ENCODE data around the gene PROZ.
"Not testable (repeated sequence)": the region's sequence is repeated elsewhere in the genome, so short reads cannot be mapped to it uniquely, and the experiment has no call there.

The PROZ gene

GRCh38 chr13:113158946-113159345 lies 498 bp downstream of the PROZ start:
- DNase-seq = no peak

GRCh38 chr13:113159701-113160100 lies 1.3 kb downstream of the PROZ start:
- no peak for DNase-seq

GRCh38 chr13:113160983-113161382 lies 2.5 kb downstream of the PROZ start:
- DNase-seq = no peak

- no peak for DNase-seq
Measured at GRCh38 chr13:113161433-113161832, 3.0 kb downstream of the PROZ start.

- not testable (repeated sequence) for DNase-seq
Measured at GRCh38 chr13:113161975-113162374, 3.5 kb downstream of the PROZ start.

GRCh38 chr13:113162783-113163685 lies 4.6 kb downstream of the PROZ start:
- DNase-seq = no peak

GRCh38 chr13:113164492-113164891 lies 6.0 kb downstream of the PROZ start:
- DNase-seq = no peak

GRCh38 chr13:113166266-113166665 lies 7.8 kb downstream of the PROZ start:
- DNase-seq = no peak

GRCh38 chr13:113166681-113167080 lies 8.2 kb downstream of the PROZ start:
- no peak for DNase-seq

- DNase-seq = no peak
Measured at GRCh38 chr13:113167155-113167554, 8.7 kb downstream of the PROZ start.

- DNase-seq = no peak
Measured at GRCh38 chr13:113167575-113167974, 9.1 kb downstream of the PROZ start.

- no peak for DNase-seq
Measured at GRCh38 chr13:113168211-113168610, 9.8 kb downstream of the PROZ start.

- DNase-seq = no peak
Measured at GRCh38 chr13:113169277-113170272, 11.1 kb downstream of the PROZ start.

GRCh38 chr13:113170511-113170910 lies 12.1 kb downstream of the PROZ start:
- peak; percentile 24 to 58 (median 54) for DNase-seq

- peak in 1 of 4 experiments; percentile 32 for DNase-seq
Measured at GRCh38 chr13:113171250-113172125, 13.0 kb downstream of the PROZ start.

GRCh38 chr13:113172419-113172926 lies 14.0 kb downstream of the PROZ start:
- DNase-seq = no peak

- DNase-seq = peak; percentile 61 to 72 (median 66)
Measured at GRCh38 chr13:113176280-113176679, 17.8 kb downstream of the PROZ start.

- no peak for DNase-seq
Measured at GRCh38 chr13:113176822-113177221, 18.4 kb downstream of the PROZ start.

GRCh38 chr13:113178070-113178895 lies 19.8 kb downstream of the PROZ start:
- no peak for DNase-seq

- no peak for DNase-seq
Measured at GRCh38 chr13:113178896-113179167, 20.4 kb downstream of the PROZ start.
